Testis (tissue), 2 donors: ENCODE data around the gene SOWAHC.

Source experiments
- CTCF ChIP-seq, 3 experiments: fragments of 450-650 bp in 2 of 3; fragments of 200-600 bp in 1 of 3; sonication (generic) in 1 of 3; IDR thresholded peaks; one replicate each; pipeline ENCODE4 v1.5.1; 2016 to 2019; ENCODE audit warnings: antibody characterized with exemption in 3 of 3, mild to moderate bottlenecking in 2 of 3, moderate library complexity in 1 of 3
- POLR2A ChIP-seq: fragments of 450-650 bp; IDR thresholded peaks from one replicate; pipeline ENCODE4 v1.6.1; 2017; ENCODE audit warnings: antibody characterized with exemption, mild to moderate bottlenecking, moderate library complexity

GRCh38 chr2:109660046-109660860, 46.1 kb downstream of the SOWAHC start:
- TF ChIP-seq POLR2A (no peak), CTCF (IDR thresholded peaks at IDR 0.05) (no peak)
